ENCODE data around the gene SORCS1. TPM values are rescaled to one million over a fixed set of nuclear protein-coding genes. Genes with fewer than 3 reads are reported as not detected.

SORCS1 gene
- total RNA-seq, 4 donors from 2014 or later = 34.3 to 85.0 (median 49.3) TPM

DNA sequence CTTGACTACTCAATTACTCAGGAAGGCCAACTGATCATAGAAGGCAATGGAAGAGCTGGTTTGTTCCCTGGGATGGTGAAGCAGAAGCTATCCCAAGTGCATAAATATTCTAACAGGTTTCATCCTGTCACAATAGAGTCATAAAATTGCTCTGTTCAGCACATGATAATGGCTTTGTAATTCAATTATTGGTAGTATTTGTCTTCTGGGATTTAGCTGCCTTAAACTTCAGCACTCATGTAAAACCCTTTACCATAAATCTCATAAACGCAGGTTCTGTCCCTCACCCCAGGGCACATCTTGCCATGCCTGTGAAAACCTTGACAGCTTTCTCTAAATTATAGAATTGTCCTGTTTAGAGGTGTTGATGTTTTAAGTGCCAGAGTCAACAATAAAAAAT is 417.6 kb downstream of the SORCS1 start:
- Histone ChIP-seq H3K4me3 (no peak overlapping the region), H3K36me3 (no peaks in the 10 kb centered on the region), H3K4me1 (no peaks in the 10 kb centered on the region), H3K27ac (no peak overlapping the region), H3K27me3 (no peaks in the 10 kb centered on the region), H3K9me3 (no peaks in the 10 kb centered on the region)
- WGBS, 2 donors = 52 to 60% methylated on average over 1 of the region's 1 CpG
- DNase-seq (ENCODE audit: low spot score in 2 of 2) = no peak
- no peak for TF ChIP-seq POLR2A (IDR thresholded peaks at IDR 0.05)
- TF ChIP-seq, protein P1, sequence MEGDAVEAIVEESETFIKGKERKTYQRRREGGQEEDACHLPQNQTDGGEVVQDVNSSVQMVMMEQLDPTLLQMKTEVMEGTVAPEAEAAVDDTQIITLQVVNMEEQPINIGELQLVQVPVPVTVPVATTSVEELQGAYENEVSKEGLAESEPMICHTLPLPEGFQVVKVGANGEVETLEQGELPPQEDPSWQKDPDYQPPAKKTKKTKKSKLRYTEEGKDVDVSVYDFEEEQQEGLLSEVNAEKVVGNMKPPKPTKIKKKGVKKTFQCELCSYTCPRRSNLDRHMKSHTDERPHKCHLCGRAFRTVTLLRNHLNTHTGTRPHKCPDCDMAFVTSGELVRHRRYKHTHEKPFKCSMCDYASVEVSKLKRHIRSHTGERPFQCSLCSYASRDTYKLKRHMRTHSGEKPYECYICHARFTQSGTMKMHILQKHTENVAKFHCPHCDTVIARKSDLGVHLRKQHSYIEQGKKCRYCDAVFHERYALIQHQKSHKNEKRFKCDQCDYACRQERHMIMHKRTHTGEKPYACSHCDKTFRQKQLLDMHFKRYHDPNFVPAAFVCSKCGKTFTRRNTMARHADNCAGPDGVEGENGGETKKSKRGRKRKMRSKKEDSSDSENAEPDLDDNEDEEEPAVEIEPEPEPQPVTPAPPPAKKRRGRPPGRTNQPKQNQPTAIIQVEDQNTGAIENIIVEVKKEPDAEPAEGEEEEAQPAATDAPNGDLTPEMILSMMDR (IDR thresholded peaks at IDR 0.05) = no peak
- TF ChIP-seq EP300 (IDR thresholded peaks at IDR 0.05) = no peak

DNA sequence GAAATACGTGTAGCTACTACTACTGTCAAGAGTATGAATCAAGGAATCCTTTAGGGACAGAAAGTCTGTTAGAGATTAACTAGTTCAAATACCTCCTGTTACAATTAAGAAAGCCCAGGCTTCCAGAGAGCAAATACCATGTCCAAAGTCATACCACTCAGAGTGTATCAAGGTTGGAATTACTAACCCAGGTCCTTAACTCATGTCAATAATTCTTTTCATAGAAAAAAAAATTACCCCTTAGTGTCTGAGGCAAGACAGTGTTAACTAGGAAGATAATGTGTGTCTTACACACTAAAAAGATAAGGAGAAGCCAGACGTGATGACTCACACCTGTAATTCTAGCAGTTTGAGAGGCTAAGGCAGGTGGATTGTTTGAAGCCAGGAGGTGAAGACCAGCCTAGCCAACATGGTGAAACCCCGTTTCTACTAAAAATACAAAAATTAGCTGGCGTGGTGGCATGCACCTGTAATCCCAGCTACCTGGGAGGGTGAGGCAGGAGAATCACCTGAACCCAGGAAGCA is 423.4 kb downstream of the SORCS1 start:
- DNase-seq (ENCODE audit: low spot score in 2 of 2) = no peak
- Histone ChIP-seq H3K27me3 (no peaks in the 10 kb centered on the region), H3K36me3 (no peaks in the 10 kb centered on the region), H3K27ac (no peak overlapping the region), H3K4me3 (no peak overlapping the region), H3K9me3 (no peaks in the 10 kb centered on the region), H3K4me1 (no peaks in the 10 kb centered on the region)
- WGBS, 2 donors = 60 to 61% methylated on average over 4 of the region's 4 CpGs
- no peak for TF ChIP-seq POLR2A (IDR thresholded peaks at IDR 0.05)
- TF ChIP-seq, protein P1 (IDR thresholded peaks at IDR 0.05) = no peak
- no peak for TF ChIP-seq EP300 (IDR thresholded peaks at IDR 0.05)

DNA sequence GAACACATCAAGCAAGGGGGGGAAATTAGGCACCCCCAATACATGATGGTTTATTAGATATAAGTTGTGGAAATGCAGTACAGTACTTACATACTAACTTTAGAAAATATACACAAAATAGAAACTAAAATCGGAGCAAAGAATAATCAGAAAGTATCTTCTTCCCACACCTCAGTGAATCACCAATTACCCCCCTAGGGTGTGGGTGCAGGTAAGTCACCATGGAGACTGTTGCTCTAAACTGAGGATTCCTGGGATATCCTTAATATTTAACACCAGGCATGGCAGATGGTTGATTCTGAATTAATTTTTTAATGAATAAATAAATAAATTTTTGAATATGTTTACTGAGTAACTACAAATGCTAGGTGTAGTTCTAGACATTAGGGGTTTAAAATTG is 424.4 kb downstream of the SORCS1 start:
- 82 to 92% methylated on average over 1 of the region's 1 CpG for WGBS, 2 donors

DNA sequence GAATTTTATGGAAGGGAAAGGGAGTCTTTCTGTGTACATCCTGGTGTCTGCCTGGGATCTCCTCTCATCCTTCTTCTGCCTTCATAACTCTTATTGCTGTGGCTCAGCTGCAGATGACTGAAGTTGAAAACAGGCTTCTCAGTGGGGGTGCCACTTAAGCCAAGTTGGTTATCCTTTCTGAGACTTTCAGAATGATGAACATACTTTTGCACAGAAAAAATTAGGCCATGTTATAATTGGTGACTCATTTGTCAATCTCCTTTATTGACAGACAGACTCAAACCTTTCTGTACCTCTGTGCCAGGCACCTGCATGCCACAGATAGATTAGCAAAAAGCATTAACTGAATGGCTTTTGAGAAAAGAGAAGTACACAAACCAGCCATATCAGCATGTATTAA is 430.3 kb downstream of the SORCS1 start:
- H3K27me3 ChIP-seq = no peaks in the 10 kb centered on the region
- H3K9me3 ChIP-seq = no peaks in the 10 kb centered on the region
- no peak for DNase-seq (ENCODE audit: low spot score in 2 of 2)
- no peak for TF ChIP-seq EP300 (IDR thresholded peaks at IDR 0.05)
- TF ChIP-seq, protein P1 (IDR thresholded peaks at IDR 0.05) = no peak
- no peak for TF ChIP-seq POLR2A (IDR thresholded peaks at IDR 0.05)
- no peak overlapping the region for H3K27ac ChIP-seq
- no peaks in the 10 kb centered on the region for H3K4me1 ChIP-seq
- no peak overlapping the region for H3K4me3 ChIP-seq
- no peaks in the 10 kb centered on the region for H3K36me3 ChIP-seq

More for the DNA sequence above, 424.4 kb downstream of the SORCS1 start:
- Histone ChIP-seq H3K36me3 (no peaks in the 10 kb centered on the region), H3K4me3 (no peak overlapping the region), H3K27me3 (no peaks in the 10 kb centered on the region), H3K9me3 (no peaks in the 10 kb centered on the region), H3K4me1 (no peaks in the 10 kb centered on the region), H3K27ac (no peak overlapping the region)
- TF ChIP-seq EP300 (IDR thresholded peaks at IDR 0.05) = no peak
- TF ChIP-seq, protein P1 (IDR thresholded peaks at IDR 0.05) = no peak
- no peak for TF ChIP-seq POLR2A (IDR thresholded peaks at IDR 0.05)
- no peak for DNase-seq (ENCODE audit: low spot score in 2 of 2)

DNA sequence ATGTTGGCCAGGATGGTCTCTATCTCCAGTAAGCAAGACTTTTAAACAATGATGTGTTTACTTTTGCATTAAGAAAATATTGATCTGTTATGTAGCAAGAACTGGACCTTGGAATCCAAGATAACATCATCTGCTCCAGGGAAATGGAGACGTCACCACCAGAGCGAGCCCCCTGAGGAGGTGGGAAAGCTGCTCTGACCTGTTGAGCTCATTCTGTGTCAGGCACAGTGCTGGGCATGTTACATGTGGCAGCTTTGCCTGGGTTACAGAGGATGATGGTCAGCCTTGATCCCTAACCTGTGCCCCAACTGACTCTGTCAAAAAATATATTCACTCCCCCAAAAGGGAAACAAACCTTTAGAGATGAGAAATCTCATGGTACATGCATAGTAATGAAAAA is 436.3 kb downstream of the SORCS1 start:
- no peak overlapping the region for H3K27ac ChIP-seq
- WGBS, 2 donors = 80 to 82% methylated on average over 2 of the region's 2 CpGs
- no peaks in the 10 kb centered on the region for H3K4me1 ChIP-seq
- no peak overlapping the region for H3K4me3 ChIP-seq
- no peaks in the 10 kb centered on the region for H3K9me3 ChIP-seq
- no peak for DNase-seq (ENCODE audit: low spot score in 2 of 2)
- no peaks in the 10 kb centered on the region for H3K27me3 ChIP-seq
- TF ChIP-seq EP300 (IDR thresholded peaks at IDR 0.05) = no peak
- TF ChIP-seq, protein P1 (IDR thresholded peaks at IDR 0.05) = no peak
- no peak for TF ChIP-seq POLR2A (IDR thresholded peaks at IDR 0.05)
- peaks cover 0 to 11% (median 0%) of the 10 kb centered on the region in 3 donors for H3K36me3 ChIP-seq

Measured in tibial nerve (tissue), 4 donors.